Right lobe of liver (tissue), 6 donors: ENCODE measurements around the gene APOC3. TPM values are rescaled to one million over a fixed set of nuclear protein-coding genes. Genes with fewer than 3 reads are reported as not detected.

ENCODE experiments used
- ATAC-seq, 4 donors: fragments of 200-7000 bp; cut with Tn5 transposase; one replicate each; pipeline ENCODE4 v1.9.1; 2020; ENCODE audit warnings: mild to moderate bottlenecking in 4 of 4, moderate library complexity in 4 of 4
- DNase-seq, 3 donors: peaks; one replicate each; pipeline ENCODE4 v3.0.0-alpha.2; 2020
- H3K27ac ChIP-seq, 3 donors: fragments of 200-600 bp; one replicate each; pipeline ENCODE4 v1.8.0; 2022
- H3K27me3 ChIP-seq, 2 donors: fragments of 200-600 bp; one replicate each; pipeline ENCODE4 v1.8.0; 2022
- H3K36me3 ChIP-seq, 4 donors: fragments of 200-600 bp; sonication (generic) in 1 of 4; one replicate each; pipeline versions ENCODE4 v1.5.1 to v1.8.0; 2017 to 2022; ENCODE audit warnings: control low read depth in 1 of 4
- H3K4me1 ChIP-seq, 4 donors: fragments of 200-600 bp; sonication (generic) in 1 of 4; one replicate each; pipeline versions ENCODE4 v1.5.1 to v1.8.0; 2017 to 2022; ENCODE audit warnings: control low read depth in 1 of 4
- H3K4me3 ChIP-seq, 3 donors: fragments of 200-600 bp; one replicate each; pipeline ENCODE4 v1.8.0; 2022
- H3K9me3 ChIP-seq, 4 donors: fragments of 200-600 bp; sonication (generic) in 1 of 4; one replicate each; pipeline versions ENCODE4 v1.5.1 to v1.8.0; 2017 to 2022; ENCODE audit warnings: control low read depth in 1 of 4
- POLR2A ChIP-seq: fragments of 450-650 bp; IDR thresholded peaks from one replicate; pipeline ENCODE4 v1.6.1; 2017; ENCODE audit warnings: antibody characterized with exemption, mild to moderate bottlenecking
- WGBS: methylation state at CpG from one replicate; pipeline ENCODE4 v1.1.6; 2018; ENCODE audit warnings: low coverage, low lambda C conversion rate; ENCODE audit not compliant: insufficient coverage; ENCODE audit errors: missing lambda C conversion rate; 5-methylcytosine and 5-hydroxymethylcytosine counted together
- intact Hi-C, 2 donors: fragments of 100-400 bp; cut with DNase I; formaldehyde crosslinking; loops; one replicate each; pipeline versions ENCODE4 v1.11.2 to v1.14.1; 2022
- total RNA-seq, 6 experiments: library from RNA; depleted of rRNA in 2 of 6; stranded (reverse); fragments of >200 nt in 2 of 6; fragmentation: NEBNext Ultra II Directional in 3 of 6; extraction: Animal tissue kit (Norgen Biotek cat#: 25700) in 3 of 6; gene quantifications; one replicate each; pipeline versions ENCODE4 v1.1.0 to v1.2.4, GENCODE V29; 2016 to 2023
- TF ChIP-seq, protein P1 (sequence below), 4 donors: fragments of 200-600 bp in 3 of 4; fragments of 450-650 bp in 1 of 4; IDR thresholded peaks; one replicate each; pipeline versions ENCODE4 v1.5.1 to v1.8.0; 2016 to 2022; ENCODE audit warnings: antibody characterized with exemption in 4 of 4, mild to moderate bottlenecking in 2 of 4
- donor health status: DM: no; HTN: yes; CAD: no.
- donor health status: DM: no; HTN: no; CAD: no.
- donor health status: DM: no; HTN: no; CAD: no.
- donor health status: DM: no; HTN: yes; CAD: no.
- donor health status: DM: no; HTN: yes; CAD: no.

Gene APOC3
- total RNA-seq, 6 experiments from 2014 or later = 4,225 to 15,106 (median 9,815) TPM

DNA sequence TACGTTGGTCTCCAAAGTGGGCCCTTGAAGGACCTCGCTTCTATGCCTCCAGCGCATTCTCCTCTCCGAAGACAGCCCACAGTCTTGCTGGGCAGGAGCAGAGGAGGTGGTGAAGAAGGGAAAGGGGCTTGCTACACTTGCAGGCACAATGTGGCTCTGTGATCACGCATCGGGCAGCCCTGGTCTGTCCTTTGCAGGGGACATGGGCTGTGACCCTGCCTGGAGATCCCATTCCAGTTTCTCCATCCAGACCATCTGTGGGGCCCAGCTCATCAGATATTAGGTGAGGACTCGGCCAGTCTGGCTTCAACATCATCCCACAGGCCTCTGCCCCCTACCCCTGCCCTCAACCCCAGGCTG lies 6.9 kb downstream of the APOC3 start:
- no peak for DNase-seq
- no peak for ATAC-seq
- intact Hi-C loops = loop anchor here in 1 of 2 donors (5.0 kb wide), 1 partner anchor 44 kb away; the partner anchor contains the start of gene APOA5
- Histone ChIP-seq H3K9me3 (no peaks in the 10 kb centered on the region), H3K27me3 (no peaks in the 10 kb centered on the region), H3K4me3 (peak overlapping the region; percentile 54 to 92 (median 78)), H3K36me3 (peaks cover 0 to 6% (median 0%) of the 10 kb centered on the region in 4 donors), H3K4me1 (peaks cover 0 to 44% (median 18%) of the 10 kb centered on the region in 4 donors), H3K27ac (peak overlapping the region; percentile 75 to 87 (median 85))
- WGBS = 42% methylated on average over 6 of the region's 7 CpGs
- TF ChIP-seq, protein P1, sequence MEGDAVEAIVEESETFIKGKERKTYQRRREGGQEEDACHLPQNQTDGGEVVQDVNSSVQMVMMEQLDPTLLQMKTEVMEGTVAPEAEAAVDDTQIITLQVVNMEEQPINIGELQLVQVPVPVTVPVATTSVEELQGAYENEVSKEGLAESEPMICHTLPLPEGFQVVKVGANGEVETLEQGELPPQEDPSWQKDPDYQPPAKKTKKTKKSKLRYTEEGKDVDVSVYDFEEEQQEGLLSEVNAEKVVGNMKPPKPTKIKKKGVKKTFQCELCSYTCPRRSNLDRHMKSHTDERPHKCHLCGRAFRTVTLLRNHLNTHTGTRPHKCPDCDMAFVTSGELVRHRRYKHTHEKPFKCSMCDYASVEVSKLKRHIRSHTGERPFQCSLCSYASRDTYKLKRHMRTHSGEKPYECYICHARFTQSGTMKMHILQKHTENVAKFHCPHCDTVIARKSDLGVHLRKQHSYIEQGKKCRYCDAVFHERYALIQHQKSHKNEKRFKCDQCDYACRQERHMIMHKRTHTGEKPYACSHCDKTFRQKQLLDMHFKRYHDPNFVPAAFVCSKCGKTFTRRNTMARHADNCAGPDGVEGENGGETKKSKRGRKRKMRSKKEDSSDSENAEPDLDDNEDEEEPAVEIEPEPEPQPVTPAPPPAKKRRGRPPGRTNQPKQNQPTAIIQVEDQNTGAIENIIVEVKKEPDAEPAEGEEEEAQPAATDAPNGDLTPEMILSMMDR (IDR thresholded peaks at IDR 0.05) = no peak
- TF ChIP-seq POLR2A = no peak

DNA sequence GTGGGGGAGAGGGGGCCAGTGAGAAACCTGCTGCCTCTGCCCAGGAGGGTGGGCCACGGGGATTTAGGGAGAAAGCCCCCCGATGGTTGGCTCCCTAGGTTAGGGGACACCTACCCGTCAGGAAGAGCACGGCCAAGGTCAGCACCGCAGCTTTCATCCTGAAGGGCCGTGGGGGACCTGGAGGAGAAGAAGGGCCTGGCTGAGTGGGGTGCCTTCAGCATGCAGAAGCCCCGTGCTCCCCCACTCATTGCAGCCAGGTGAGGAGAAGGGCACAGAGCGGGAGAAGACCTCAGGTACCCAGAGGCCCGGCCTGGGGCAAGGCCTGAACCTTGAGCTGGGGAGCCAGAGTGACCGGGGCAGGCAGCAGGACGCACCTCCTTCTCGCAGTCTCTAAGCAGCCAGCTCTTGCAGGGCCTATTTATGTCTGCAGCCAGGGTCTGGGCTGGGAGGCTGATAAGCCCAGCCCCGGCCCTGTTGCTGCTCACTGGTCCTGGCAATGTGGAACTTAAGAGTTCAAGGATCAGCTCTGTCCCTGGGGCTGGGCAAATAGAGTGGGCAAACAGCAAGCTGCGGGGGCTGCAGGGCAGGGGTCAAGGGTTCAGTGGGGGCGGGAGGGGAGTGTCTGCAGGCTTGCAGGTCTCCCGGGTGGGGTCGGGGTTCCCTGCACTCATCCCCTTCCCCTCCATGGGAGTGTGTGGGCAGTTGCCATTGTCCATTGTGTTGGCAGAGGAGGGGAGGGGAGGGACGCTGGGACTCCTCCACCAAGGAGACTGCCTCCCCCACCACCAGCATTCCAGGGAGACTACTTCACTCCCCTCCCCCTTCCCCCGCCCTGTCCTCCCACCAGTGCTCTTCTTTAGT lies 7.8 kb downstream of the APOC3 start, which contains the start of gene APOA1:
TSS of gene APOA1 (minus strand) at position 392 of the 861 bp plus-strand sequence. CDS start at position 157, 235 bp downstream.
- no peaks in the 10 kb centered on the region for H3K9me3 ChIP-seq
- ATAC-seq (peak; percentile 45 to 50 (median 48)), DNase-seq (peak; percentile 75 to 95 (median 94))
- no peaks in the 10 kb centered on the region for H3K27me3 ChIP-seq
- 30% methylated on average over 7 of the region's 19 CpGs for WGBS
- H3K4me3 ChIP-seq = peak within 1 kb of the TSS; percentile 54 to 92 (median 78)
- intact Hi-C loops = loop anchor here in 1 of 2 donors (5.0 kb wide), 1 partner anchor 45 kb away; the partner anchor contains the start of gene APOA5
- TF ChIP-seq POLR2A = peak; percentile 98
- TF ChIP-seq, protein P1 (IDR thresholded peaks at IDR 0.05) = no peak
- H3K36me3 ChIP-seq = peaks cover 0 to 6% (median 0%) of the 10 kb centered on the region in 4 donors
- peaks cover 0 to 42% (median 18%) of the 10 kb centered on the region in 4 donors for H3K4me1 ChIP-seq
- peak within 1 kb of the TSS; percentile 75 to 87 (median 85) for H3K27ac ChIP-seq

DNA sequence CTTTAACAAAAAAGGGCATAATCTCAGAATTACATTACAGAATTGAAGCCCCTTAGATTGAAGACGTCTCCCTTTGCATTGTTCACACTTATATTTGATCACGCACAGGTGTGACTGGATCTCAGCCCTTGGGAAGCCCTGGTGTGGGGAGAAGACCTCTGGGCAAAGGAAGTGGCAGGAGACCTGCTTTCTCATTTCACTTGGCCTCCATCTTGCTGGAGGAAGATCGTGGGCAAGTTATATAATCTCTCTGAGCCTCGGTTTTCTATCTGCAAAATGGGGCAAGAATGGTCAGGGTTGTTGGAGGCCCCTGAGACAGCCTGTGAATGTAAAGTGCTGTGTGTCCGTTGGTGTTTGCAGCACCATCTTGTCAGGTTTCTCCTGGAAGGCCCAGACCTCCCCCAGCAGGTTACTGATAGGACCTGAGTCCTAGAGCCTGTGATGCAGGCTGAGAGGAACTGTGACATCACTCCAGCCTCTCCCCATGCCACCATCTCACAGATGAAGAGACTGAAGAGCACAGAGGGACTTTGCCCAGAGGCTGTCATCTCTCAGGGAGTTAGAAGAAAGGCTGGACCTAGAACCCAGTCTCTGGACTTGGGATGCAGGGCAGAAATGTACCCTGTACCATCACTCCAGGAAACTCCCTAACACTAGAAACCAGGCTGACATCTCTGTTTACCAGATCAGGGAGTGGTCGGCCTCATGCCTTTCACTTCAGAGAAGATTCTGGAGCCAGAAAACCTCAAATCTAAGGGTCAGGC lies 8.8 kb downstream of the APOC3 start:
- DNase-seq = peak in 1 of 3 donors; percentile 34
- H3K27ac ChIP-seq = peak overlapping the region in 2 of 3 donors; percentile 85 to 87
- TF ChIP-seq, protein P1 (IDR thresholded peaks at IDR 0.05) = no peak
- no peak for TF ChIP-seq POLR2A
- H3K9me3 ChIP-seq = no peaks in the 10 kb centered on the region
- 45% methylated on average over 4 of the region's 6 CpGs for WGBS
- H3K36me3 ChIP-seq = peaks cover 0 to 7% (median 0%) of the 10 kb centered on the region in 4 donors
- no peak overlapping the region for H3K4me3 ChIP-seq
- intact Hi-C loops = loop anchor here in 1 of 2 donors (5.0 kb wide), 1 partner anchor 46 kb away; the partner anchor contains the start of gene APOA5
- peaks cover 0 to 36% (median 18%) of the 10 kb centered on the region in 4 donors for H3K4me1 ChIP-seq
- no peak for ATAC-seq
- H3K27me3 ChIP-seq = no peaks in the 10 kb centered on the region

DNA sequence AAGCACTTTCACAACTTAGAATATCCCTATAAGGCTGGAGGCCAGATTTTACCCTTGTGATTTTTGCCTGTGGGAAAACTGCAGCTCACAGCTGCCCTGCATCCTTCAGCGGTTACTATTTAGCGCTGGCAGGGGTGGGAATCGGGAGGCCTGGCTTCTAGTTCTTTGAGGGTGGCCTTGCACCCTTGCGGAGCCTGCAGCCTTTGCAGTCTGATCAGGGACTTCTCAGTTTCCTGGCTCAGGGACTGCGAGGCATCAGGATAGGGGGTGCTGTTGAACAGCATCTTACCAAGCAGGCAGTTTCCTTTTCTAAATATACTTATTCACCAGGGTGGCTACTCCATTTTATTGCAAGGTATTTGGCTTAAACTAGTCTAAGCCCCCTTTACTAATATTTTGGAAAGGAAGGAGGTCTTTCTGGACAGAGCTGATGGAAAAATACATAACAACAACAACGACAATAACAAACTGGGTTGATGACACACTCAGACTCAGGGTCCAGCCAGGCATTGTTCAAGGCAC lies 10.6 kb downstream of the APOC3 start:
- Histone ChIP-seq H3K27me3 (no peaks in the 10 kb centered on the region), H3K4me3 (no peak overlapping the region), H3K4me1 (peaks cover 0 to 36% (median 18%) of the 10 kb centered on the region in 4 donors), H3K36me3 (peaks cover 0 to 19% (median 0%) of the 10 kb centered on the region in 4 donors), H3K9me3 (no peaks in the 10 kb centered on the region), H3K27ac (peak overlapping the region in 2 of 3 donors; percentile 74 to 76)
- DNase-seq = peak in 1 of 3 donors; percentile 51
- WGBS = 8% methylated on average over 6 of the region's 6 CpGs
- intact Hi-C loops = no loop called here
- no peak for ATAC-seq
- TF ChIP-seq, protein P1 (IDR thresholded peaks at IDR 0.05) = peak; percentile 7 to 32 (median 25)
- no peak for TF ChIP-seq POLR2A
